ENCODE results near the gene SYNE4.

DNA sequence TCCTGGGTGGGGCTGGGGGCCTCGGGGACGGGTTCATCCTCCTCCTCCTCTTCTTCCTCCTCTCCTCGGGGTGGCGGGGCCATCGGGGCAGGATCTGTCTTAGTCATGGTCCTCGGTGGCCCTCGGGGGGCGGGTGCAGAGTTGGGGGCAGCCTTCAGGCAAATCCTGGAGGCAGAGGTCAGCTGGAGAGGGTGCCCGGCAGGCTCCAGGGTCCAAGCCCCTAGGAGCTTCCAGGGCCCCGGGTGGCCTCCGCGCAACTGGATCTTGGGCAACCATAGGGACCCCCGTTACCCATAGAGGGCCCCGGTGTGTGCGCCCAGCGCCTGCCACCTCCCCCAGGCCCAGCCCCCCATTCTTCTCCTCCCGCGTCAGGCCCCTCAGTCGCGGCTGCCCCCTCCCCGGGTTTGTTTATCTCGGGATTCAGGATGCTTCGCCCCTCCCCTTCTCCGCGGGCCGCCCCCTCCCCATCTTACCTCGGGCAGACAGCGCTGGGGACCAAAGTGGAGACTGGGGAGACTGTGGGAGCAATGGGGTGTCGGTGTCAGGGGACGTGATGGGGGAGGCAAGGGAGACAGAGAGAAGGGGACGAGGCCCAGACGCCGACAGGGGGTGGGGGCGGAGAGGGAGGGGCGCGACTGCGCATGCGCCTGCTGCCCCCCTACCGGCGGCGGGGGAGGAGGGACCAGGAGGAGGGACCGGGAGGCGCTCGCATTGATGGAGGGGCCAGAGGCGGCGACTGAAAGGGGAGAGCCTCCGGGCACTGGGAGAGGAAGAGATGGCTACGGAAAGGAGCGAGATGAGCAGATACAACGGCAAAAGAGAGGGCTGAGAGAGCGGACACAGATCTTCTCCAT, 23.9 kb upstream of the SYNE4 start, which contains the start of gene CLIP3:
- TF ChIP-seq, protein P1, sequence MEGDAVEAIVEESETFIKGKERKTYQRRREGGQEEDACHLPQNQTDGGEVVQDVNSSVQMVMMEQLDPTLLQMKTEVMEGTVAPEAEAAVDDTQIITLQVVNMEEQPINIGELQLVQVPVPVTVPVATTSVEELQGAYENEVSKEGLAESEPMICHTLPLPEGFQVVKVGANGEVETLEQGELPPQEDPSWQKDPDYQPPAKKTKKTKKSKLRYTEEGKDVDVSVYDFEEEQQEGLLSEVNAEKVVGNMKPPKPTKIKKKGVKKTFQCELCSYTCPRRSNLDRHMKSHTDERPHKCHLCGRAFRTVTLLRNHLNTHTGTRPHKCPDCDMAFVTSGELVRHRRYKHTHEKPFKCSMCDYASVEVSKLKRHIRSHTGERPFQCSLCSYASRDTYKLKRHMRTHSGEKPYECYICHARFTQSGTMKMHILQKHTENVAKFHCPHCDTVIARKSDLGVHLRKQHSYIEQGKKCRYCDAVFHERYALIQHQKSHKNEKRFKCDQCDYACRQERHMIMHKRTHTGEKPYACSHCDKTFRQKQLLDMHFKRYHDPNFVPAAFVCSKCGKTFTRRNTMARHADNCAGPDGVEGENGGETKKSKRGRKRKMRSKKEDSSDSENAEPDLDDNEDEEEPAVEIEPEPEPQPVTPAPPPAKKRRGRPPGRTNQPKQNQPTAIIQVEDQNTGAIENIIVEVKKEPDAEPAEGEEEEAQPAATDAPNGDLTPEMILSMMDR (IDR thresholded peaks at IDR 0.05): peak in 3 of 4 experiments; percentile 9 to 22 (median 22)
- TF ChIP-seq POLR2A (IDR thresholded peaks at IDR 0.05): peak in 1 of 2 donors; percentile 36

All from uterus (tissue), 2 donors.